Esophagus squamous epithelium (tissue), 5 donors: ENCODE measurements around the gene CDH12. TPM values are rescaled to one million over a fixed set of nuclear protein-coding genes. Genes with fewer than 3 reads are reported as not detected.

Experiments
- DNase-seq: peaks from one replicate; lab custom pipeline; 2025; lab: John Stamatoyannopoulos, UW
- H3K27ac ChIP-seq, 4 donors: fragments of 200-600 bp; sonication (generic); one replicate each; pipeline ENCODE4 v1.5.1; 2016 to 2019; ENCODE audit warnings: mild to moderate bottlenecking in 1 of 4
- H3K27me3 ChIP-seq, 4 donors: fragments of 200-600 bp; sonication (generic); 1 replicate in 3 of 4; 2 replicates in 1 of 4; pipeline versions ENCODE4 v1.5.1 to v1.6.0; 2017 to 2021; ENCODE audit warnings: antibody characterized with exemption in 1 of 4
- H3K36me3 ChIP-seq, 3 donors: fragments of 200-600 bp; sonication (generic); one replicate each; pipeline ENCODE4 v1.5.1; 2016 to 2019
- H3K4me1 ChIP-seq, 3 donors: fragments of 200-600 bp; sonication (generic); one replicate each; pipeline ENCODE4 v1.5.1; 2017 to 2019
- H3K4me3 ChIP-seq, 4 donors: fragments of 200-600 bp; sonication (generic); 1 replicate in 3 of 4; 2 replicates in 1 of 4; pipeline ENCODE4 v1.5.1; 2016 to 2019; ENCODE audit warnings: mild to moderate bottlenecking in 2 of 4, moderate library complexity in 1 of 4
- H3K9me3 ChIP-seq, 3 donors: fragments of 200-600 bp; sonication (generic); one replicate each; pipeline ENCODE4 v1.5.1; 2016 to 2019
- CTCF ChIP-seq, 6 experiments: fragments of 450-650 bp in 4 of 6; fragments of 200-600 bp in 2 of 6; sonication (generic) in 2 of 6; IDR thresholded peaks; one replicate each; pipeline ENCODE4 v1.5.1; 2016 to 2019; ENCODE audit warnings: antibody characterized with exemption in 6 of 6, mild to moderate bottlenecking in 4 of 6, moderate library complexity in 4 of 6
- POLR2A ChIP-seq, 4 donors: fragments of 450-650 bp; IDR thresholded peaks; one replicate each; pipeline ENCODE4 v1.6.1; 2017; ENCODE audit warnings: antibody characterized with exemption in 4 of 4, mild to moderate bottlenecking in 4 of 4, moderate library complexity in 3 of 4
- WGBS, 2 donors: methylation state at CpG; one replicate each; pipeline ENCODE4 v1.1.5; 2018; 5-methylcytosine and 5-hydroxymethylcytosine counted together
- intact Hi-C: fragments of 100-400 bp; cut with DNase I; formaldehyde crosslinking; loops from one replicate; pipeline ENCODE4 v1.15.0; 2022
- total RNA-seq, 4 donors: library from RNA; depleted of rRNA; stranded (reverse); fragments of >200 nt; gene quantifications; one replicate each; pipeline ENCODE4 v1.1.0, GENCODE V29; 2016
- donor health status: DM: yes; HTN: yes; CAD: no.

CDH12 gene
- total RNA-seq, 4 donors from 2014 or later = not detected

GRCh38 chr5:22057012-22057411 lies 796.1 kb downstream of the CDH12 start:
- DNase-seq = no peak

GRCh38 chr5:22056601-22057000 lies 796.5 kb downstream of the CDH12 start:
- no peaks in the 10 kb centered on the region for H3K4me1 ChIP-seq
- no peak overlapping the region for H3K4me3 ChIP-seq
- no peaks in the 10 kb centered on the region for H3K36me3 ChIP-seq
- intact Hi-C loops = no loop called here
- TF ChIP-seq CTCF (IDR thresholded peaks at IDR 0.05) (no peak), POLR2A (IDR thresholded peaks at IDR 0.05) (no peak)
- no peaks in the 10 kb centered on the region for H3K27me3 ChIP-seq
- no peak overlapping the region for H3K27ac ChIP-seq
- no peak for DNase-seq
- H3K9me3 ChIP-seq = no peaks in the 10 kb centered on the region
- 73 to 85% methylated on average over 4 of the region's 4 CpGs for WGBS, 2 donors

More at GRCh38 chr5:22057012-22057411, 796.1 kb downstream of the CDH12 start:
- Histone ChIP-seq H3K9me3 (no peaks in the 10 kb centered on the region), H3K36me3 (no peaks in the 10 kb centered on the region), H3K27me3 (no peaks in the 10 kb centered on the region), H3K4me3 (no peak overlapping the region), H3K27ac (no peak overlapping the region), H3K4me1 (no peaks in the 10 kb centered on the region)
- TF ChIP-seq CTCF (IDR thresholded peaks at IDR 0.05) (no peak), POLR2A (IDR thresholded peaks at IDR 0.05) (no peak)
- intact Hi-C loops = no loop called here

GRCh38 chr5:22053195-22053594 lies 799.9 kb downstream of the CDH12 start:
- Histone ChIP-seq H3K27me3 (no peaks in the 10 kb centered on the region), H3K4me3 (no peak overlapping the region), H3K9me3 (no peaks in the 10 kb centered on the region), H3K36me3 (no peaks in the 10 kb centered on the region), H3K4me1 (no peaks in the 10 kb centered on the region), H3K27ac (no peak overlapping the region)
- DNase-seq = no peak
- TF ChIP-seq POLR2A (IDR thresholded peaks at IDR 0.05) = no peak
- WGBS, 2 donors = 70 to 76% methylated on average over 2 of the region's 2 CpGs
- intact Hi-C loops = no loop called here

- H3K4me1 ChIP-seq = no peaks in the 10 kb centered on the region
- 43 to 62% methylated on average over 1 of the region's 1 CpG for WGBS, 2 donors
- intact Hi-C loops = no loop called here
- no peaks in the 10 kb centered on the region for H3K9me3 ChIP-seq
- no peak for TF ChIP-seq POLR2A (IDR thresholded peaks at IDR 0.05)
- TF ChIP-seq CTCF (IDR thresholded peaks at IDR 0.05) = no peak
- H3K27me3 ChIP-seq = no peaks in the 10 kb centered on the region
- no peak for DNase-seq
- H3K4me3 ChIP-seq = no peak overlapping the region
- no peak overlapping the region for H3K27ac ChIP-seq
- no peaks in the 10 kb centered on the region for H3K36me3 ChIP-seq
These were observed 801.3 kb downstream of the CDH12 start for GRCh38 chr5:22051881-22052280.

GRCh38 chr5:22050931-22051330 lies 802.2 kb downstream of the CDH12 start:
- no peak overlapping the region for H3K4me3 ChIP-seq
- no peaks in the 10 kb centered on the region for H3K36me3 ChIP-seq
- intact Hi-C loops = no loop called here
- TF ChIP-seq CTCF (IDR thresholded peaks at IDR 0.05) (no peak), POLR2A (IDR thresholded peaks at IDR 0.05) (no peak)
- H3K9me3 ChIP-seq = no peaks in the 10 kb centered on the region
- DNase-seq = no peak
- H3K27me3 ChIP-seq = no peaks in the 10 kb centered on the region
- H3K4me1 ChIP-seq = no peaks in the 10 kb centered on the region
- H3K27ac ChIP-seq = no peak overlapping the region
- WGBS, 2 donors = 60 to 74% methylated on average over 2 of the region's 2 CpGs

GRCh38 chr5:22044229-22044628 lies 808.9 kb downstream of the CDH12 start:
- H3K36me3 ChIP-seq = no peaks in the 10 kb centered on the region
- TF ChIP-seq POLR2A (IDR thresholded peaks at IDR 0.05) (no peak), CTCF (IDR thresholded peaks at IDR 0.05) (no peak)
- H3K4me1 ChIP-seq = no peaks in the 10 kb centered on the region
- H3K27ac ChIP-seq = no peak overlapping the region
- no peaks in the 10 kb centered on the region for H3K27me3 ChIP-seq
- H3K4me3 ChIP-seq = no peak overlapping the region
- DNase-seq = no peak
- intact Hi-C loops = no loop called here
- no peaks in the 10 kb centered on the region for H3K9me3 ChIP-seq
